GM21723 (cell line): ENCODE data around the gene GCG.

Source experiments
- ATAC-seq: cut with Tn5 transposase; IDR thresholded peaks from one replicate; pipeline ENCODE4 v1.9.1; 2021; ENCODE audit warnings: mild to moderate bottlenecking, moderate library complexity; ENCODE audit not compliant: unreplicated experiment

GCG gene

DNA sequence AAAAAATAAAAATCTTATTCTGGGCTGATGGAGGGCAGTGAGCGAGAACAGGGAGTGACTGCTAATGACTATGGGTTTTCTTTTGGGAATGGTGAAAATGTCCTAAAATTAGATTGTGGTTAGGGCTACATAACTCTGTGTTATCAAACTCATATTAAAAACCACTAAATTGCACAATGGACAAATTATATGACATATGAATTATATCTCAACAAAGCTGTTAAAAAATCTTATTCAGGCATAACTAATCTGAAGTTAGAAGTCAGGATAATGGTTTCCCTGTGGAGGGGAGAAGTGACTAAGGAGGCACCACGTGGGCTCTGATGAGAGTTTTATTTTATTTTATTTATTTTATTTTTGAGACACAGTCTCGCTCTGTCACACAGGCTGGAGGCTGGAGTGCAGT lies 45.9 kb downstream of the GCG start:
- no peak for ATAC-seq

DNA sequence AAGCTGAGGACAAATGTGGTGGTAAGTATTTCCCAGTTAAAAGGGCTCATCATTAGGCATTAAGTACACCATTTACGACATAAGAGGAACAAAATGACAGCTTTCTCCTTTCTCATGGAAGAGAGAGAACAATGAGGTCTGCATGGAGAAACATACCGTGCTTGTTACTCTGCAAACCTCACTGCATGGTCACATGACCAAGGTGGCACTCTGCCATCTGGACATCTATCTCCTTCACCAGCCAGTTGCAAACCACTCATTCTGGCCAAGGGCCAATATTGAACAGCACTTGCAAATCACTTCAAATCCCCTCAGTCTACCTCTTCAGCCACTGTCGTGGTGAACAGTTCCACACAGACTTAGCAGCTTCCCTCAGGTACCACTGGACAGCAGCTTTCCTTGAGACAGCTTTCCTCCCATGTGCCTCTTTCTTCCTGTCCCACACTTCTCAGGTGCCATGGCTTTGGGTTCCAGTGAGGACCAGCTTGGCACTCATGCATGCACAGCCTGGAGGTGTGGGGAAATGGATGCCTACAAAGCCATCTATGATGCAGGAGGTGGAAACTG lies 48.5 kb downstream of the GCG start:
- ATAC-seq = no peak

DNA sequence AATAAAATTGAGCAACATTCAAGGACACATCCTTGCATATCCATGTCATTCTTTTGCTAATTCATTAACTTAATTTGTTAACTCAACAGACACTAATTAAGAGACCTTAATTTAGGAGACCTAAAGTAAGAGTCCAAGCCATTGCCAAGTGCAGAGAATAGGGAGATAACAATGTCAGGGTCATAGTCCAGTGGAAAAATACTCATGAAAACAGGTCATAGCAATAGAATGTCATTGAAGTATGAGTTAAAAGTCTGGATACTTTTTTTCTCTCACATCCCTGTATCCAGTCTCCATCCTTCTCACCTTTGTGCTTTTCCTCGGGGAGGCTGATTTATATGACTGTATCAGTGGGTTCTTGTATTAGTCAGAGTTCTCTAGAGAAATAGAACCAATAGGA lies 51.5 kb downstream of the GCG start:
- no peak for ATAC-seq

DNA sequence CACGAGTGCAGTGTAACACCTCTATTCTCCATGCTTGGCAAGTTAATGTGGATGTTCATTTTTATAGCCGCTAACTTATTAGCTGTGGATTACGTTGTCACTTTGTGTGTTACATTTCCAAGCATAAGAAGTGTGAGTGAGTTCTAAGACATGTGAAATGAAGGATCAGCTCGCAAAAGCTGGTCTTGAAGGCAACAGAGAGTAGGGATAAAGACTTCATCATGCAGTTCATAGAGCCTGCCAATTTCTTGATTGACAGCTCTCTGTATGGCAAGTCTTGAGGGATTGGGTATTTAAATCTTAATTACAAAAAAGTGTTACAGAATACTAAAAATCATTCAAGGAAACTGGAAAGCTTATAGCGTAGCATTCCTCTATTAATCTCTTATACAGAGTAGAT lies 52.2 kb downstream of the GCG start:
- no peak for ATAC-seq
